Loucy (cell line): Measurements from ENCODE around the gene RER1.

Experiments used
- EZH2phosphoT487 ChIP-seq: fragments of 200-600 bp; IDR thresholded peaks from 2 replicates; pipeline ENCODE4 v1.6.1; 2018; ENCODE audit warnings: antibody characterized with exemption, mild to moderate bottlenecking, moderate library complexity, borderline replicate concordance
- TF ChIP-seq, protein P1 (sequence below): fragments of 200-600 bp; sonication (generic); conservative IDR thresholded peaks from 2 replicates; pipeline ENCODE4 v1.5.1; 2014; ENCODE audit warnings: mild to moderate bottlenecking, antibody characterized with exemption, low read length

DNA sequence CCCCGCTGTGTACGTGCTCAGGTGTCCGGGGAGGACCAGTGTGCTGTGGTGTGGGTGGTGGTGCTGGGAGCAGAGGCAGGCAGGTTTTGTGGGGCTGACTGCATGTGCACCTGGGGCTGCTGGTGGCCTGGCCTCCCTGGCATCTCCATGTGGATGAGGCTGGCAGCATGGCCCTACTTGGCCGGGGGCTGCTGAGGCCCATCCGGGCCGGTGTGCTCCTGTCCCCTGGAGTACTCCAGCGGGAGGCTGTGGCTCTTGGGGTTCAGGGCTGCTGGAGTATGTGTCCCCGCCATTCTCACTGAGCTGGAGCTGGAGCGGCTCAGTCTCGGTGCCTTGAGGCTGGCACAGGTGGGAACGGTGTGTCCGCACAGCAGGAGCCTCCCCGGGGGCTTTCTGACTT lies 41.6 kb downstream of the RER1 start:
- TF ChIP-seq, protein P1, sequence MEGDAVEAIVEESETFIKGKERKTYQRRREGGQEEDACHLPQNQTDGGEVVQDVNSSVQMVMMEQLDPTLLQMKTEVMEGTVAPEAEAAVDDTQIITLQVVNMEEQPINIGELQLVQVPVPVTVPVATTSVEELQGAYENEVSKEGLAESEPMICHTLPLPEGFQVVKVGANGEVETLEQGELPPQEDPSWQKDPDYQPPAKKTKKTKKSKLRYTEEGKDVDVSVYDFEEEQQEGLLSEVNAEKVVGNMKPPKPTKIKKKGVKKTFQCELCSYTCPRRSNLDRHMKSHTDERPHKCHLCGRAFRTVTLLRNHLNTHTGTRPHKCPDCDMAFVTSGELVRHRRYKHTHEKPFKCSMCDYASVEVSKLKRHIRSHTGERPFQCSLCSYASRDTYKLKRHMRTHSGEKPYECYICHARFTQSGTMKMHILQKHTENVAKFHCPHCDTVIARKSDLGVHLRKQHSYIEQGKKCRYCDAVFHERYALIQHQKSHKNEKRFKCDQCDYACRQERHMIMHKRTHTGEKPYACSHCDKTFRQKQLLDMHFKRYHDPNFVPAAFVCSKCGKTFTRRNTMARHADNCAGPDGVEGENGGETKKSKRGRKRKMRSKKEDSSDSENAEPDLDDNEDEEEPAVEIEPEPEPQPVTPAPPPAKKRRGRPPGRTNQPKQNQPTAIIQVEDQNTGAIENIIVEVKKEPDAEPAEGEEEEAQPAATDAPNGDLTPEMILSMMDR: no peak
- no peak for TF ChIP-seq EZH2phosphoT487
